ENCODE data around the gene SHISA7. TPM values are rescaled to one million over a fixed set of nuclear protein-coding genes. Genes with fewer than 3 reads are reported as not detected.
A peak's percentile ranks its signal among the peaks of the same experiment; 100 is the strongest.

The SHISA7 gene
- total RNA-seq, 5 donors from 2014 or later (not counting 1 experiment from before 2014, with no cell fraction given) = not detected

DNA sequence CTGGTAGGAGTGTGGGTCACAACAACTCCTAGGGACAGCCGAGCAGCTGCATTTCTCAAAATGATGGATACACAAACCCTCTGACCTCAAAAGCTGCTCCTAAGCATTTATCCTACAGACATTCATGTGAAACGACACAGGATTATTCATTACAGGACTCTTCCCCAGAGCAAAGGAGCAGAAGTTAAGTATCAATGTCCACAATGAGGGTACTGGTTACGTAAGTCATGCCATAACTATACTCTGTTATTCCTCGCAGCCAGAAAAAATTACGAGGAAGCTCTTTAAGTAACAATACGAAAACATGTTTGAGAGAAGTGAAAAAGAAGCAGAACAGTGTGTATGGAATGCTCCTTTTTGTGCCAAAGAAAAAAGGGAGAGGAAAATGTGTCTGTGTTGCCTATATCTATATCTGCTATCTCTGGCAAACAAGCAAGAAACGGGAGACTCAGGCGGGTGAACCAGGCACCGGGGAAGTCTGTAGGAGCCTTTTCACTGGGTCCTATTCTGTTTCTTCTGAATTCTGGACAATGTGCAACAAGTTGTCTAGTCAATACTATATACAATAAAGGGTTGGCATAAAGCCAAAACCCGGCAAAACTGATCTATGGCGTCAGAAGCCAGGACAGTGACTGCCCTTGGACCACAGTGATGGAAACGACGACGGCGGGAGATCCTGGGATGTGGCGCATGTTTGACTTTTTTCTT lies 17.0 kb upstream of the SHISA7 start:
- ChIA-PET POLR2A (interaction anchor here in 1 of 2 donors (0.6 kb wide), 1 partner anchor 22 kb away, joined by 3 read pairs; no protein-coding TSS in a partner anchor), CTCF (interaction anchor here (0.6 to 1.2 kb wide), 2 partner anchors 7 to 56 kb away, joined by 4 to 7 read pairs; no protein-coding TSS in a partner anchor)
- DNase-seq = no peak
- H3K4me3 ChIP-seq (ENCODE audit: control insufficient read depth in 1 of 2, extremely low read depth in 1 of 2, low read length in 1 of 2) = no peak overlapping the region
- H3K36me3 Mint-ChIP-seq = peaks cover 4% of the 10 kb centered on the region
- WGBS (ENCODE audit: insufficient coverage) = 81% methylated on average over 3 of the region's 16 CpGs
- peak overlapping the region; percentile 85 to 88 (median 87) for H3K4me3 Mint-ChIP-seq
- H3K9me3 ChIP-seq = no peaks in the 10 kb centered on the region
- peaks cover 20 to 30% (median 25%) of the 10 kb centered on the region in 3 donors for H3K4me1 Mint-ChIP-seq
- H3K9me3 Mint-ChIP-seq = no peaks in the 10 kb centered on the region
- peaks cover 0 to 4% of the 10 kb centered on the region in 2 experiments for H3K27me3 ChIP-seq (replicated peaks in 1 of 2; ENCODE audit: control insufficient read depth in 2 of 2, extremely low read depth in 1 of 2, insufficient read depth in 2 of 2, low read length in 1 of 2)
- H3K27ac Mint-ChIP-seq = peak overlapping the region in 1 of 2 donors; percentile 20
- no peak overlapping the region for H3K27ac ChIP-seq (ENCODE audit: low read length)
- no peak for ATAC-seq (replicated peaks in 1 of 4)
- peaks cover 0 to 2% of the 10 kb centered on the region in 2 donors for H3K27me3 Mint-ChIP-seq
- H3K36me3 ChIP-seq (ENCODE audit: control insufficient read depth in 2 of 2, extremely low read depth in 1 of 2, insufficient read depth in 1 of 2, low read length in 1 of 2) = no peaks in the 10 kb centered on the region
- H3K4me1 ChIP-seq (ENCODE audit: control insufficient read depth in 1 of 2, extremely low read depth in 1 of 2, insufficient read depth in 2 of 2, low read length in 2 of 2) = peaks cover 0 to 19% of the 10 kb centered on the region in 2 experiments

- Mint-ChIP-seq H3K9me3 (no peaks in the 10 kb centered on the region), H3K4me1 (peaks cover 20 to 30% (median 25%) of the 10 kb centered on the region in 3 donors), H3K4me3 (peak overlapping the region in 2 of 3 donors; percentile 24 to 88), H3K36me3 (peaks cover 8% of the 10 kb centered on the region), H3K27me3 (peaks cover 3% of the 10 kb centered on the region in 2 donors), H3K27ac (no peak overlapping the region)
- H3K4me1 ChIP-seq (ENCODE audit: control insufficient read depth in 1 of 2, extremely low read depth in 1 of 2, insufficient read depth in 2 of 2, low read length in 2 of 2) = peaks cover 0 to 19% of the 10 kb centered on the region in 2 experiments
- no peaks in the 10 kb centered on the region for H3K36me3 ChIP-seq (ENCODE audit: control insufficient read depth in 2 of 2, extremely low read depth in 1 of 2, insufficient read depth in 1 of 2, low read length in 1 of 2)
- WGBS (ENCODE audit: insufficient coverage) = 83% methylated on average over 8 of the region's 8 CpGs
- no peak overlapping the region for H3K4me3 ChIP-seq (ENCODE audit: control insufficient read depth in 1 of 2, extremely low read depth in 1 of 2, low read length in 1 of 2)
- DNase-seq (no peak), ATAC-seq (replicated peaks in 1 of 4) (no peak)
- no peaks in the 10 kb centered on the region for H3K9me3 ChIP-seq
- H3K27ac ChIP-seq (ENCODE audit: low read length) = no peak overlapping the region
- ChIA-PET POLR2A (interaction anchor here in 1 of 2 donors (0.6 kb wide), 1 partner anchor 21 kb away, joined by 3 read pairs; no protein-coding TSS in a partner anchor), CTCF (interaction anchor here (0.6 to 1.2 kb wide), 2 partner anchors 8 to 56 kb away, joined by 4 to 7 read pairs; no protein-coding TSS in a partner anchor)
- H3K27me3 ChIP-seq (replicated peaks in 1 of 2; ENCODE audit: control insufficient read depth in 2 of 2, extremely low read depth in 1 of 2, insufficient read depth in 2 of 2, low read length in 1 of 2) = peaks cover 0 to 4% of the 10 kb centered on the region in 2 experiments
Observed at GRCh38 chr19:55459551-55459949, 16.4 kb upstream of the SHISA7 start.

DNA sequence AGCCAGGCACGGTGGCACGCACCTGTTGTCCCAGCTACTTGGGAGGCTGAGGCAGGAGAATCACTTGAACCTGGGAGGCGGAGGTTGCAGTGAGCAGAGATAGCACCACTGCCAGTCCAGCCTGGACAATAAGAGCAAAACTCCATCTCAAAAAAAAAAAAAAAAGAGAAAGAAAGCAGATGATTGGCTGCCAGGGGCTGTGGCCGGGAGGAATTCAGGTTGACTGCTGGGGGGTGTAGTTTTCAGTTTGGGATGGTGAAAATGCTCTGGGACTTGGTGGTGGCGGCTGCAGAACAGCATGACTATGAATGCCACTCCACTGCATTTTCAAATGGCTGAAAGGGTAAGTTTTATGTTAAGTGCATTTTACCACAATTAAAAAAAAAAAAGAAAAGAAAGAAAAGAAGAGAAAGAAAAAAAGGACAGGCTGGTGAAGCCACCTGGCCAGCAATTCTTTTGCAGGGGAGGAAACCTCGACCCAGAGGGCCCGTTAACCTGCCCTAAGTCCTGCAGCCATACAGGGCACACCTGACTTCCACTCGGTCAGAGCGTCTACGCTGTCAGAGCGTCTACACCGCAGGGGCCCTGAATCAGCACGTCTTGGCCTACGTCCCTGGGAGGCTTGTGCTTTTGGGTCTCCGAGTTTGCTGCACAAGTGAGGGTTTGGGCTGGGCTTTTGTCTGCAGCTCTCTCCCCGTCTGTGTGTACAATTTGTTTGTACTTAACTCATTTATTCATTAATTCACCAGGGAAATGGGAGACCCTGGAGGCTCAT lies 14.8 kb upstream of the SHISA7 start:
- H3K27me3 Mint-ChIP-seq = peaks cover 11 to 14% of the 10 kb centered on the region in 2 donors
- peaks cover 26 to 40% (median 35%) of the 10 kb centered on the region in 3 donors for H3K4me1 Mint-ChIP-seq
- Histone ChIP-seq H3K27me3 (replicated peaks in 1 of 2; ENCODE audit: control insufficient read depth in 2 of 2, extremely low read depth in 1 of 2, insufficient read depth in 2 of 2, low read length in 1 of 2) (peaks cover 0 to 18% of the 10 kb centered on the region in 2 experiments), H3K27ac (ENCODE audit: low read length) (no peak overlapping the region), H3K36me3 (ENCODE audit: control insufficient read depth in 2 of 2, extremely low read depth in 1 of 2, insufficient read depth in 1 of 2, low read length in 1 of 2) (no peaks in the 10 kb centered on the region), H3K9me3 (no peaks in the 10 kb centered on the region), H3K4me3 (ENCODE audit: control insufficient read depth in 1 of 2, extremely low read depth in 1 of 2, low read length in 1 of 2) (no peak overlapping the region), H3K4me1 (ENCODE audit: control insufficient read depth in 1 of 2, extremely low read depth in 1 of 2, insufficient read depth in 2 of 2, low read length in 2 of 2) (peaks cover 0 to 24% of the 10 kb centered on the region in 2 experiments)
- H3K9me3 Mint-ChIP-seq = no peaks in the 10 kb centered on the region
- peaks cover 11% of the 10 kb centered on the region for H3K36me3 Mint-ChIP-seq
- CTCF ChIA-PET = no interaction called here
- no peak for ATAC-seq (replicated peaks in 1 of 4)
- POLR2A ChIA-PET = interaction anchor here in 1 of 2 donors (0.7 kb wide), 1 partner anchor 169 kb away, joined by 4 read pairs; no protein-coding TSS in a partner anchor
- DNase-seq = no peak
- no peak overlapping the region for H3K4me3 Mint-ChIP-seq
- H3K27ac Mint-ChIP-seq = no peak overlapping the region
- WGBS (ENCODE audit: insufficient coverage) = 63% methylated on average over 7 of the region's 16 CpGs

DNA sequence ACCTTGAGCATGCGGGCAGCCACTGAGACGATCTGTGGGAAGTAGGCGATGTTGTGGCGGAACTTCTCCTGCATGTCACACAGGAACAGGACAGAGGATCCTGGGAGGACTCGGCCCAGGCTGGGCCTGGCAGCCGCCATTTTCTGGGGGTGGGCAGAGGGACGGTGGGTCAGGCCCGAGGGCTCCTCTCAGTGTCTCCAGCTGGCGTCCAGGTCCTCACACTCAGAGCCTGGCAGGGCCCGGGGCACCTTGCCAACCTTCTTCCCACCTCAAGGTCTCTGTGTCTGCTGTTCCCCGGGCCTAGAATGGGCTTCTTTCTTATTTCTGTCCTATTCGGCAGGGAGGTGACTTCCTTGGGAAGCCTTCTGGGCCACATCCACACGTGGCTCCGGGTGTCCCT lies 13.2 kb upstream of the SHISA7 start:
- DNase-seq (no peak), ATAC-seq (replicated peaks in 1 of 4) (no peak)
- Mint-ChIP-seq H3K4me1 (peaks cover 23 to 31% (median 26%) of the 10 kb centered on the region in 3 donors), H3K9me3 (no peaks in the 10 kb centered on the region), H3K4me3 (no peak overlapping the region), H3K36me3 (peaks cover 11% of the 10 kb centered on the region), H3K27me3 (peaks cover 14 to 20% of the 10 kb centered on the region in 2 donors), H3K27ac (no peak overlapping the region)
- ChIA-PET CTCF (no interaction called here), POLR2A (no interaction called here)
- no peaks in the 10 kb centered on the region for H3K36me3 ChIP-seq (ENCODE audit: control insufficient read depth in 2 of 2, extremely low read depth in 1 of 2, insufficient read depth in 1 of 2, low read length in 1 of 2)
- 94% methylated on average over 13 of the region's 14 CpGs for WGBS (ENCODE audit: insufficient coverage)
- peaks cover 0 to 33% of the 10 kb centered on the region in 2 experiments for H3K27me3 ChIP-seq (replicated peaks in 1 of 2; ENCODE audit: control insufficient read depth in 2 of 2, extremely low read depth in 1 of 2, insufficient read depth in 2 of 2, low read length in 1 of 2)
- no peak overlapping the region for H3K4me3 ChIP-seq (ENCODE audit: control insufficient read depth in 1 of 2, extremely low read depth in 1 of 2, low read length in 1 of 2)
- H3K9me3 ChIP-seq = no peaks in the 10 kb centered on the region
- no peak overlapping the region for H3K27ac ChIP-seq (ENCODE audit: low read length)
- peaks cover 5 to 31% of the 10 kb centered on the region in 2 experiments for H3K4me1 ChIP-seq (ENCODE audit: control insufficient read depth in 1 of 2, extremely low read depth in 1 of 2, insufficient read depth in 2 of 2, low read length in 2 of 2)

GRCh38 chr19:55455576-55456235 lies 12.6 kb upstream of the SHISA7 start:
- Histone ChIP-seq H3K9me3 (no peaks in the 10 kb centered on the region), H3K27ac (ENCODE audit: low read length) (no peak overlapping the region), H3K4me3 (ENCODE audit: control insufficient read depth in 1 of 2, extremely low read depth in 1 of 2, low read length in 1 of 2) (no peak overlapping the region), H3K27me3 (replicated peaks in 1 of 2; ENCODE audit: control insufficient read depth in 2 of 2, extremely low read depth in 1 of 2, insufficient read depth in 2 of 2, low read length in 1 of 2) (peaks cover 0 to 38% of the 10 kb centered on the region in 2 experiments), H3K36me3 (ENCODE audit: control insufficient read depth in 2 of 2, extremely low read depth in 1 of 2, insufficient read depth in 1 of 2, low read length in 1 of 2) (no peaks in the 10 kb centered on the region), H3K4me1 (ENCODE audit: control insufficient read depth in 1 of 2, extremely low read depth in 1 of 2, insufficient read depth in 2 of 2, low read length in 2 of 2) (peaks cover 5 to 29% of the 10 kb centered on the region in 2 experiments)
- Mint-ChIP-seq H3K27me3 (peaks cover 17 to 20% of the 10 kb centered on the region in 2 donors), H3K4me1 (peaks cover 20 to 30% (median 24%) of the 10 kb centered on the region in 3 donors), H3K36me3 (peaks cover 11% of the 10 kb centered on the region), H3K27ac (no peak overlapping the region), H3K4me3 (no peak overlapping the region), H3K9me3 (no peaks in the 10 kb centered on the region)
- DNase-seq (no peak), ATAC-seq (replicated peaks in 1 of 4) (no peak)
- 76% methylated on average over 11 of the region's 11 CpGs for WGBS (ENCODE audit: insufficient coverage)
- POLR2A ChIA-PET = no interaction called here
- CTCF ChIA-PET = no interaction called here

DNA sequence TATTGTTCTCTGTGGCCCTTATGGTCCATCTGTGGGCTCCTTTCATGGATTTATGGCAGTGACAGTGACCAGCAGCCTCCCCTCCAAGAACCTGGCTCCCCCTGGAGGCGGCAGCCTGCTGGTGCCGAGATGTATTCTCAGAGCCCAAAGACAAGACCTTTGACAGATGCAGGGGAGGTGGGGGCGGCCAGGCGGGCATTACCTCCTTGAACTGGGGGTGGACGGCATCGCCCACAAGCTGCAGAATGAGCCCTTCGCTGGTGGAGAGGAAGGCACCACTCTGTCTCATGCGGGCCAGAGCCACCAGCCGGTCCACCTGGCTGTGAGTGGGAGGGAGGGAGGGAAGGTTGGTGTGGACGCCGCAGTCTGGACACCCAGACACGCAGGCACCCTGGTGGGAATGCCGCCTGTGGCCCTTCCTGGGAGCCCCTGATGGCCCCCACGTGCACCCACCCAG lies 11.7 kb upstream of the SHISA7 start:
- Mint-ChIP-seq H3K4me1 (peaks cover 11 to 25% (median 20%) of the 10 kb centered on the region in 3 donors), H3K36me3 (peaks cover 11% of the 10 kb centered on the region), H3K4me3 (peak overlapping the region in 1 of 3 donors; percentile 35), H3K27ac (no peak overlapping the region), H3K27me3 (peaks cover 21 to 24% of the 10 kb centered on the region in 2 donors), H3K9me3 (no peaks in the 10 kb centered on the region)
- 72% methylated on average over 11 of the region's 14 CpGs for WGBS (ENCODE audit: insufficient coverage)
- Histone ChIP-seq H3K9me3 (no peaks in the 10 kb centered on the region), H3K27ac (ENCODE audit: low read length) (no peak overlapping the region), H3K4me3 (ENCODE audit: control insufficient read depth in 1 of 2, extremely low read depth in 1 of 2, low read length in 1 of 2) (no peak overlapping the region), H3K36me3 (ENCODE audit: control insufficient read depth in 2 of 2, extremely low read depth in 1 of 2, insufficient read depth in 1 of 2, low read length in 1 of 2) (no peaks in the 10 kb centered on the region), H3K4me1 (ENCODE audit: control insufficient read depth in 1 of 2, extremely low read depth in 1 of 2, insufficient read depth in 2 of 2, low read length in 2 of 2) (peaks cover 5 to 25% of the 10 kb centered on the region in 2 experiments), H3K27me3 (replicated peaks in 1 of 2; ENCODE audit: control insufficient read depth in 2 of 2, extremely low read depth in 1 of 2, insufficient read depth in 2 of 2, low read length in 1 of 2) (peaks cover 0 to 45% of the 10 kb centered on the region in 2 experiments)
- POLR2A ChIA-PET = no interaction called here
- CTCF ChIA-PET = no interaction called here
- ATAC-seq (replicated peaks in 1 of 4) (peak in 1 of 4 experiments; percentile 35), DNase-seq (peak in 25 of 35 experiments; percentile 20 to 61 (median 44))
